PC-9 (cell line): ENCODE measurements around the gene PPP1R15B. TPM values are rescaled to one million over a fixed set of nuclear protein-coding genes. Genes with fewer than 3 reads are reported as not detected.
"Not testable (repeated sequence)": the region's sequence is repeated elsewhere in the genome, so short reads cannot be mapped to it uniquely, and the experiment has no call there.

Experiments used
- BruUV-seq: library from RNA; stranded (reverse); fragments of 400-500 nt; replicated peaks from 2 replicates; lab custom pipeline; 2021; lab: Mats Ljungman, UMichigan
- CTCF ChIA-PET: fragments of 300-600 bp; sonication (Branson Sonifier 250); formaldehyde crosslinking; loops from one replicate; lab custom pipeline; 2022; ENCODE audit warnings: antibody characterized with exemption; lab: Charles Lee
- POLR2A ChIA-PET: fragments of 300-600 bp; sonication (Branson Sonifier 250); formaldehyde crosslinking; loops from one replicate; lab custom pipeline; 2022; ENCODE audit warnings: antibody characterized with exemption; ENCODE audit not compliant: unreplicated experiment; lab: Charles Lee
- DNase-seq, 2 experiments: peaks; one replicate each; pipeline versions ENCODE4 v3.0.0 to v3.0.0-alpha.2; 2015 to 2022; ENCODE audit warnings: mixed read lengths in 1 of 2
- H2AFZ ChIP-seq: fragments of 200-600 bp; sonication (generic); 2 replicates; pipeline ENCODE4 v1.8.1; 2017; ENCODE audit warnings: antibody characterized with exemption
- H3F3A ChIP-seq: fragments of 200-600 bp; sonication (generic); 2 replicates; pipeline ENCODE4 v1.8.1; 2017; ENCODE audit warnings: antibody characterized with exemption, mild to moderate bottlenecking, low read depth; ENCODE audit not compliant: insufficient read depth
- H3K27ac ChIP-seq: fragments of 200-600 bp; sonication (generic); 2 replicates; pipeline ENCODE4 v1.6.1; 2016; ENCODE audit warnings: mixed run types
- H3K27me3 ChIP-seq: fragments of 200-600 bp; sonication (generic); 2 replicates; pipeline ENCODE4 v1.6.1; 2016; ENCODE audit warnings: low read depth, mixed run types; ENCODE audit not compliant: insufficient read depth
- H3K36me3 ChIP-seq: fragments of 200-600 bp; sonication (generic); 2 replicates; pipeline ENCODE4 v1.6.1; 2016; ENCODE audit warnings: low read depth, mixed run types
- H3K4me1 ChIP-seq: fragments of 200-600 bp; sonication (generic); replicated peaks from 2 replicates; pipeline ENCODE4 v1.6.1; 2016; ENCODE audit warnings: mixed run types; ENCODE audit not compliant: insufficient read depth
- H3K4me2 ChIP-seq: fragments of 200-600 bp; sonication (generic); 2 replicates; pipeline ENCODE4 v1.6.1; 2017; ENCODE audit warnings: mixed run types
- H3K4me3 ChIP-seq: fragments of 200-600 bp; sonication (generic); 2 replicates; pipeline ENCODE4 v1.6.1; 2016; ENCODE audit warnings: mixed run types
- H3K79me2 ChIP-seq: fragments of 200-600 bp; sonication (generic); 2 replicates; pipeline ENCODE4 v1.6.1; 2017; ENCODE audit warnings: low read depth, mixed run types
- H3K9me2 ChIP-seq: fragments of 200-600 bp; sonication (generic); 2 replicates; pipeline ENCODE4 v1.8.1; 2017; ENCODE audit warnings: mild to moderate bottlenecking; ENCODE audit not compliant: insufficient read depth
- H3K9me3 ChIP-seq: fragments of 200-600 bp; sonication (generic); 2 replicates; pipeline ENCODE4 v1.8.1; 2016; ENCODE audit warnings: low read depth; ENCODE audit not compliant: insufficient read depth
- H4K20me1 ChIP-seq: fragments of 200-600 bp; sonication (generic); 2 replicates; pipeline ENCODE4 v1.8.1; 2017; ENCODE audit not compliant: insufficient read depth
- EZH2 ChIP-seq: fragments of 200-600 bp; sonication (generic); IDR thresholded peaks from 2 replicates; pipeline ENCODE4 v1.8.0; 2017; ENCODE audit warnings: antibody characterized with exemption, low read depth
- intact Hi-C: fragments of 100-400 bp; cut with micrococcal nuclease; formaldehyde crosslinking; loops from one replicate; pipeline ENCODE4 v1.10.0; 2022; ENCODE audit not compliant: unreplicated experiment
- total RNA-seq: library from RNA; stranded (reverse); gene quantifications from 2 replicates; pipeline ENCODE4 v1.2.3, GENCODE V29; 2021
- TF ChIP-seq, protein P1 (sequence below): fragments of 200-600 bp; sonication (generic); conservative IDR thresholded peaks from 2 replicates; pipeline ENCODE4 v1.6.1; 2017; ENCODE audit warnings: mixed run types, antibody characterized with exemption, mild to moderate bottlenecking, moderate library complexity

Gene PPP1R15B
- total RNA-seq, 1 experiment from 2014 or later: 40.9 TPM

DNA sequence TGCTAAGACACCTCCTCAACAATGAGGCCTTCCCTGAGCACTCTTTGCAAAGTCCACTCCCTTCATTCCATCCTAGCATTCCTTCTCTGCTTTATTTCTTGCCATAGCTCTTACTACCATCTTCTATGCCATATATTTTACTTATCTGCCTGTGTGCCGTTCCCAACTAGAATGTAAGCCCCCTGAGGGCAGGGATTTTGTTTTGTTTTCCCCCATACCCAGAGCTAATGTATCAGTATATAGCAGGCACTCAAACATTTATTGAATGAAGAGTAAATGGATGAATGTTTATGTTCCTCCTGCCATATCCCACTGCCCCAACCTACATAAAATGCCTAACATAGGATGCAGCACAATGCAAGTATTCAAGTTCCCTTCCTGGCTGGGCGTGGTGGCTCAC is 14.9 kb upstream of the PPP1R15B start:
- no peaks in the 10 kb centered on the region for H3K27me3 ChIP-seq
- H3K9me3 ChIP-seq: no peaks in the 10 kb centered on the region
- no peak overlapping the region for H3K4me2 ChIP-seq
- intact Hi-C loops: no loop called here
- H4K20me1 ChIP-seq: no peaks in the 10 kb centered on the region
- no peak overlapping the region for H3K4me3 ChIP-seq
- TF ChIP-seq, protein P1, sequence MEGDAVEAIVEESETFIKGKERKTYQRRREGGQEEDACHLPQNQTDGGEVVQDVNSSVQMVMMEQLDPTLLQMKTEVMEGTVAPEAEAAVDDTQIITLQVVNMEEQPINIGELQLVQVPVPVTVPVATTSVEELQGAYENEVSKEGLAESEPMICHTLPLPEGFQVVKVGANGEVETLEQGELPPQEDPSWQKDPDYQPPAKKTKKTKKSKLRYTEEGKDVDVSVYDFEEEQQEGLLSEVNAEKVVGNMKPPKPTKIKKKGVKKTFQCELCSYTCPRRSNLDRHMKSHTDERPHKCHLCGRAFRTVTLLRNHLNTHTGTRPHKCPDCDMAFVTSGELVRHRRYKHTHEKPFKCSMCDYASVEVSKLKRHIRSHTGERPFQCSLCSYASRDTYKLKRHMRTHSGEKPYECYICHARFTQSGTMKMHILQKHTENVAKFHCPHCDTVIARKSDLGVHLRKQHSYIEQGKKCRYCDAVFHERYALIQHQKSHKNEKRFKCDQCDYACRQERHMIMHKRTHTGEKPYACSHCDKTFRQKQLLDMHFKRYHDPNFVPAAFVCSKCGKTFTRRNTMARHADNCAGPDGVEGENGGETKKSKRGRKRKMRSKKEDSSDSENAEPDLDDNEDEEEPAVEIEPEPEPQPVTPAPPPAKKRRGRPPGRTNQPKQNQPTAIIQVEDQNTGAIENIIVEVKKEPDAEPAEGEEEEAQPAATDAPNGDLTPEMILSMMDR: no peak
- no peak for TF ChIP-seq EZH2
- H3K27ac ChIP-seq: peak overlapping the region; percentile 35; the same call in 1 of the 2 replicates
- H3F3A ChIP-seq: peaks cover 43% of the 10 kb centered on the region
- H3K4me1 ChIP-seq: peaks cover 35% of the 10 kb centered on the region
- ChIA-PET POLR2A (no interaction called here), CTCF (interaction anchor here (1.2 kb wide), 2 partner anchors 28 to 77 kb away, joined by 3 read pairs; no protein-coding TSS in a partner anchor)
- peaks cover 9% of the 10 kb centered on the region for H3K79me2 ChIP-seq
- no TSS peak for BruUV-seq
- peaks cover 56% of the 10 kb centered on the region for H3K36me3 ChIP-seq
- no peak overlapping the region for H2AFZ ChIP-seq
- DNase-seq: no peak
- no peaks in the 10 kb centered on the region for H3K9me2 ChIP-seq

DNA sequence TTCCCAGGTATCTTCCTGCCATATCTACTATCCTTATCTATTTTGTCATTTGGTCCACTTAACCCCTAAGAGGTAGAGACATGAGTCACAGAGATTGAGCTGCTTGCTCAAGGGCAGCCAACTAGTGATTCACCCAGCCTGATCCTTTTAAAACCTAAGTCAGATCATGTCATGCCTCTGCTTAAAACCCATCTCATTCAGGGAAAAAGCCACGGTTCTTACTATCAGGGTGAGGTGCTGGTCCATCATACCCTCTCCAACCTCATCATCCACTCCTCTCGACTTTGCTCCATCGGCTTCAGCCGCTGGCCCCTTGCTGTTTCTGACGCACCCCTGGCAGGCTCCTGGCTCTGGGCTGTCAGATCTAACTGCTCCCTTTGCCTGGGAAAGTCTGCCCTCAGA is 14.4 kb upstream of the PPP1R15B start:
- CTCF ChIA-PET: interaction anchor here (1.2 kb wide), 2 partner anchors 28 to 77 kb away, joined by 3 read pairs; no protein-coding TSS in a partner anchor
- peak in 1 of 2 experiments; percentile 74 for DNase-seq

DNA sequence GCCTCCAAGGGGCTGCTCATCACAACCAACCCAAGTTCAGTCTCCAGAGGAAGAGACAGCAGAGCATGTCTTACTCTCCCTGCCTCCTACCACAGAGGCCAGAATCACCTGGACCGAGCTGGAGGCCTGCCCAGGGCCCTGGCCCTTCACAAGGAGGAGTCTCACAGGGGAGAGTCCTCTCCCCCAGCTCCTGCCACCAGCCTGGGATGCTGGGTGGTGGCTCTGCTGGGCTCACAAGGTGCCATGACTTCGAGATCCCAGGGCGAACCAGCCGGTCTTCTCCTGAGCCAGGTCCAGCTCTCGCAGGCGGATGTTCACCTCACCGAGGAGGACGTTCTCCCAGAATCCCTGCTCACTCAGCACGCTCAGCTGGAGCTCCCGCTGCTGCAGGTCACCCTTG is 13.0 kb upstream of the PPP1R15B start:
- intact Hi-C loops: no loop called here
- H3K79me2 ChIP-seq: no peaks in the 10 kb centered on the region; the same call in 1 of the 2 replicates
- H3K4me3 ChIP-seq: no peak overlapping the region
- H3K36me3 ChIP-seq: peaks cover 48% of the 10 kb centered on the region
- no peak overlapping the region for H3K27ac ChIP-seq
- ChIA-PET POLR2A (interaction anchor here (0.7 to 0.8 kb wide), 2 partner anchors 14 to 43 kb away, joined by 4 to 12 read pairs; no protein-coding TSS in a partner anchor), CTCF (interaction anchor here (0.6 kb wide), 1 partner anchor 10 kb away, joined by 13 read pairs; no protein-coding TSS in a partner anchor)
- no TSS peak for BruUV-seq
- no peak overlapping the region for H3K4me2 ChIP-seq
- DNase-seq: no peak
- H3K9me3 ChIP-seq: no peaks in the 10 kb centered on the region
- H3K9me2 ChIP-seq: no peaks in the 10 kb centered on the region
- TF ChIP-seq, protein P1: no peak
- TF ChIP-seq EZH2: no peak
- H2AFZ ChIP-seq: no peak overlapping the region
- peaks cover 46% of the 10 kb centered on the region for H3K4me1 ChIP-seq
- H3F3A ChIP-seq: peaks cover 50% of the 10 kb centered on the region
- H3K27me3 ChIP-seq: no peaks in the 10 kb centered on the region
- H4K20me1 ChIP-seq: no peaks in the 10 kb centered on the region

More for the DNA sequence above, 14.4 kb upstream of the PPP1R15B start:
- Histone ChIP-seq H3K27me3 (no peaks in the 10 kb centered on the region), H3K9me2 (no peaks in the 10 kb centered on the region), H3F3A (peaks cover 43% of the 10 kb centered on the region), H2AFZ (no peak overlapping the region), H3K4me1 (peaks cover 36% of the 10 kb centered on the region), H3K4me3 (no peak overlapping the region), H4K20me1 (no peaks in the 10 kb centered on the region), H3K27ac (peak overlapping the region; percentile 35; the same call in 1 of the 2 replicates), H3K9me3 (no peaks in the 10 kb centered on the region), H3K36me3 (peaks cover 56% of the 10 kb centered on the region), H3K4me2 (no peak overlapping the region), H3K79me2 (peaks cover 6% of the 10 kb centered on the region)
- POLR2A ChIA-PET: no interaction called here
- TF ChIP-seq EZH2: no peak
- TF ChIP-seq, protein P1: no peak
- BruUV-seq: no TSS peak
- intact Hi-C loops: no loop called here

DNA sequence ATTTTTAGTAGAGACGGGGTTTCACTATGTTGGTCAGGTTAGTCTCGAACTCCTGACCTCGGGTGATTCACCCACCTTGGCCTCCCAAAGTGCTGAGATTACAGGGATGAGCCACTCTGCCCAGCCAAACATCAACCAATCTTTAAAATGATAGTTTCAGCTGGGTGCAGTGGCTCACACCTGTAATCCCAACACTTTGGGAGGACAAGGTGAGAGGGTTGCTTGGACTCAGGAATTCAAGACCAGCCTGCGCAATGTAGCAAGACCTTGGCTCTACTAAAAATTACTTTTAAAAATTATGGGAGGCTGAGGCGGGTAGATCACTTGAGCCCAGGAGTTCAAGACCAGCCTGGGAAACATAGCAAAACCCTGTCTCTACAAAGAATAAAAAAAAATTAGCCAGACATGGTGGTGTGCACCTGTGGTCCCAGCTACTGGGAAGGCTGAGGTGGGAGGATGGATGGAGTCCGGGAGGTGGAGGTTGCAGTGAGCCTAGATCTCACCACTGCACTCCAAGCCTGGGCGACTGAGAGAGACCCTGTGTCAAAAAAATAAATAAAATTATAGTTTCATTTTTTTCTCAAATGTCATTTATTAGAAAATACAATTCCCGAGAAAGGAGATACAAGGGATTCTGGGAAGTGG is 10.6 kb upstream of the PPP1R15B start:
- H3K9me2 ChIP-seq, H2AFZ ChIP-seq, H3K4me2 ChIP-seq, H3K4me3 ChIP-seq, BruUV-seq, DNase-seq, H3K27me3 ChIP-seq, H3K9me3 ChIP-seq, H4K20me1 ChIP-seq, intact Hi-C loops, H3K79me2 ChIP-seq: not testable (repeated sequence)
- Histone ChIP-seq H3K27ac (peak overlapping the region; percentile 45), H3F3A (peaks cover 54% of the 10 kb centered on the region), H3K36me3 (peaks cover 29% of the 10 kb centered on the region), H3K4me1 (peaks cover 68% of the 10 kb centered on the region)
- ChIA-PET POLR2A (interaction anchor here (0.7 kb wide), 1 partner anchor 66 kb away, joined by 9 read pairs; no protein-coding TSS in a partner anchor), CTCF (interaction anchor here (0.7 kb wide), 1 partner anchor 9 kb away, joined by 5 read pairs; no protein-coding TSS in a partner anchor)
